ENCODE measurements around the gene CD302.

The CD302 gene

GRCh38 chr2:159798376-159798725 lies 343 bp upstream of the CD302 start:
- no peak overlapping the region for H3K4me2 ChIP-seq (ENCODE audit: insufficient read depth, low read length)
- H3K27me3 ChIP-seq (ENCODE audit: insufficient read depth, low read length, poor library complexity): no peaks in the 10 kb centered on the region
- H3K4me1 ChIP-seq (ENCODE audit: insufficient read depth, low read length): no peaks in the 10 kb centered on the region
- H3K36me3 ChIP-seq (ENCODE audit: insufficient read depth, low read length): no peaks in the 10 kb centered on the region
- no peak overlapping the region for H3K9ac ChIP-seq (ENCODE audit: low read depth, low read length)
- no peak for DNase-seq
- H3K79me2 ChIP-seq (ENCODE audit: insufficient read depth, low read length): no peaks in the 10 kb centered on the region
- H3K27ac ChIP-seq (ENCODE audit: low read length): no peak overlapping the region
- no peaks in the 10 kb centered on the region for H4K20me1 ChIP-seq (ENCODE audit: insufficient read depth, low read length)
- no peak overlapping the region for H3K4me3 ChIP-seq (ENCODE audit: low read depth in 1 of 2, low read length in 2 of 2)
- H3K9me3 ChIP-seq (ENCODE audit: insufficient read depth, low read length, severe bottlenecking): no peaks in the 10 kb centered on the region
- TF ChIP-seq EZH2 (IDR thresholded peaks at IDR 0.05; ENCODE audit: borderline replicate concordance, low read depth, low read length, severe bottlenecking): no peak
- no peak for TF ChIP-seq CTCF (IDR thresholded peaks at IDR 0.05; ENCODE audit: borderline replicate concordance, extremely low read depth, low read length, poor library complexity, severe bottlenecking)
- no peak overlapping the region for H2AFZ ChIP-seq (ENCODE audit: low read depth, low read length)
- no peak for ATAC-seq (ENCODE audit: insufficient read depth, low read depth)

GRCh38 chr2:159797225-159797542 lies 824 bp downstream of the CD302 start:
- Histone ChIP-seq H3K4me1 (ENCODE audit: insufficient read depth, low read length) (no peaks in the 10 kb centered on the region), H3K4me3 (ENCODE audit: low read depth in 1 of 2, low read length in 2 of 2) (no peak overlapping the region), H2AFZ (ENCODE audit: low read depth, low read length) (no peak overlapping the region), H4K20me1 (ENCODE audit: insufficient read depth, low read length) (no peaks in the 10 kb centered on the region), H3K9ac (ENCODE audit: low read depth, low read length) (no peak overlapping the region), H3K27ac (ENCODE audit: low read length) (no peak overlapping the region), H3K9me3 (ENCODE audit: insufficient read depth, low read length, severe bottlenecking) (no peaks in the 10 kb centered on the region), H3K79me2 (ENCODE audit: insufficient read depth, low read length) (no peaks in the 10 kb centered on the region), H3K36me3 (ENCODE audit: insufficient read depth, low read length) (no peaks in the 10 kb centered on the region), H3K27me3 (ENCODE audit: insufficient read depth, low read length, poor library complexity) (no peaks in the 10 kb centered on the region), H3K4me2 (ENCODE audit: insufficient read depth, low read length) (no peak overlapping the region)
- no peak for DNase-seq
- no peak for ATAC-seq (ENCODE audit: insufficient read depth, low read depth)
- TF ChIP-seq CTCF (IDR thresholded peaks at IDR 0.05; ENCODE audit: borderline replicate concordance, extremely low read depth, low read length, poor library complexity, severe bottlenecking) (no peak), EZH2 (IDR thresholded peaks at IDR 0.05; ENCODE audit: borderline replicate concordance, low read depth, low read length, severe bottlenecking) (no peak)

GRCh38 chr2:159795841-159796690 lies 1.9 kb downstream of the CD302 start:
- no peak overlapping the region for H3K27ac ChIP-seq (ENCODE audit: low read length)
- no peak overlapping the region for H3K9ac ChIP-seq (ENCODE audit: low read depth, low read length)
- DNase-seq (no peak), ATAC-seq (ENCODE audit: insufficient read depth, low read depth) (no peak)
- H3K27me3 ChIP-seq (ENCODE audit: insufficient read depth, low read length, poor library complexity): no peaks in the 10 kb centered on the region
- H3K4me3 ChIP-seq (ENCODE audit: low read depth in 1 of 2, low read length in 2 of 2): no peak overlapping the region
- H3K4me1 ChIP-seq (ENCODE audit: insufficient read depth, low read length): no peaks in the 10 kb centered on the region
- no peaks in the 10 kb centered on the region for H3K36me3 ChIP-seq (ENCODE audit: insufficient read depth, low read length)
- TF ChIP-seq CTCF (IDR thresholded peaks at IDR 0.05; ENCODE audit: borderline replicate concordance, extremely low read depth, low read length, poor library complexity, severe bottlenecking): no peak
- TF ChIP-seq EZH2 (IDR thresholded peaks at IDR 0.05; ENCODE audit: borderline replicate concordance, low read depth, low read length, severe bottlenecking): no peak
- no peaks in the 10 kb centered on the region for H4K20me1 ChIP-seq (ENCODE audit: insufficient read depth, low read length)
- H3K79me2 ChIP-seq (ENCODE audit: insufficient read depth, low read length): no peaks in the 10 kb centered on the region
- H3K4me2 ChIP-seq (ENCODE audit: insufficient read depth, low read length): no peak overlapping the region
- no peak overlapping the region for H2AFZ ChIP-seq (ENCODE audit: low read depth, low read length)
- no peaks in the 10 kb centered on the region for H3K9me3 ChIP-seq (ENCODE audit: insufficient read depth, low read length, severe bottlenecking)

Data from DND-41 (cell line).